GM19455 (cell line): Measurements from ENCODE around the gene FTSJ1.
"Not testable (repeated sequence)": the region's sequence is repeated elsewhere in the genome, so short reads cannot be mapped to it uniquely, and the experiment has no call there.

Source experiments
- ATAC-seq: cut with Tn5 transposase; IDR thresholded peaks from one replicate; pipeline ENCODE4 v1.9.1; 2021; ENCODE audit not compliant: unreplicated experiment

FTSJ1 gene

GRCh38 chrX:48492293-48492910 lies 16.4 kb downstream of the FTSJ1 start:
- no peak for ATAC-seq

- ATAC-seq: no peak
Measured at GRCh38 chrX:48493890-48494364, 17.9 kb downstream of the FTSJ1 start.

GRCh38 chrX:48496660-48497059 lies 20.7 kb downstream of the FTSJ1 start:
- no peak for ATAC-seq

- ATAC-seq: no peak
Measured at GRCh38 chrX:48497871-48498270, 21.9 kb downstream of the FTSJ1 start.

DNA sequence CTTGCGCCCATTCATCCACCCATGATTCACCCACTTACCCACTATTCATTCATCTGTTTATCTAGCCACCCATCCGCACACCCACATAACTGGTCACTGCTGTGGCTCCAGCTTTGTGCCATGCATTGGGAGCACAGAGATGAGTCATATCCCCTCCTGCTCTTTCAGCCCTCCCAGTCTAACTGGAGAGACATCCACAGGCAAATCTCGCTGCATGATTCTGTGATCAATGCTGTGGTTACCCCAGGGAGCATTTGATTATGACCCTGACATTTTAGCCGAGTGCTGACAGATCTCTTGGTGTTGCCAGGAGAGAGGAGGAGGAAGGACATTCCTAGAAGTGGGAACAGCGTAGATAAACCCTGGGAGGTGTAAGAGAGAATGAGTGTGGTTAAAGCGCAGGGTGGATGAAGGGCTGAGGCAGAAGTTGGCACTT lies 22.4 kb downstream of the FTSJ1 start:
- ATAC-seq: no peak

DNA sequence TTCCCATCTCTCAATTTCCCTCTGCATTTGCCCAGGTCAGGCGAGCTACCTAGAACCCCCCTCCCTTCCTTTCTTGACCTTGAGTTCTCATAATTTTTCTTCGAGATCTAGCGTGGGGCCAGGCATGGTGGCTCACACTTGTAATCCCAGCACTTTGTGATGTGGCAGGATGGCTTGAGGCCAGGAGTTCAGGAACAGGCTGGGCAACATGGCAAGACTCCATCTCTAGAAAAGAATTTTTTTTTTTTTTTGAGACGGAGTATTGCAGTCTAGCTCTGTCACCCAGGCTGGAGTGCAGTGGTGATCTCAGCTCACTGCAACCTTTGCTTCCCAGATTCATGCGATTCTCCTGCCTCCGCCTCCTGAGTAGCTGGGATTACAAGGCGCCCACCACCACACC lies 28.3 kb downstream of the FTSJ1 start:
- no peak for ATAC-seq

- ATAC-seq: no peak
Measured at GRCh38 chrX:48505481-48505880, 29.5 kb downstream of the FTSJ1 start.

DNA sequence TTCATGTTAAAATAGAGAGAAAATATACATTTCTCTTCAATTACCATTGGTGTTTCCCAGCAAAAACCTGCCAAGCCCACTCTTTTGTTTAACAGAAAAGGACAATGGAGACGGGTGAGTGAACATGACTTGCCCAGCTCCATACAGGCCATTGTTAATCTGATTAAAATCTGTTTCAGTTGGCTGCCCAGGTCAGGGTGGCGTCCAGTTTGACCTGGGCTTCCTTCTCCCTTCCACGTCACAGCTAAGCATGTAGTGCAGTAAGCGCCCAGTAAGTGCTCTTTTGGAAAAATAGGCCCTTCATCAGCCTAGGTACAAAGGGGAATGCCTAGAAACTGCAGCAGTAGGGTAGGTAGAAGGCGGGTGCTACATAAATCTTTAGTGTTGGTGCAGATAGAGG lies 31.2 kb downstream of the FTSJ1 start:
- ATAC-seq: no peak

DNA sequence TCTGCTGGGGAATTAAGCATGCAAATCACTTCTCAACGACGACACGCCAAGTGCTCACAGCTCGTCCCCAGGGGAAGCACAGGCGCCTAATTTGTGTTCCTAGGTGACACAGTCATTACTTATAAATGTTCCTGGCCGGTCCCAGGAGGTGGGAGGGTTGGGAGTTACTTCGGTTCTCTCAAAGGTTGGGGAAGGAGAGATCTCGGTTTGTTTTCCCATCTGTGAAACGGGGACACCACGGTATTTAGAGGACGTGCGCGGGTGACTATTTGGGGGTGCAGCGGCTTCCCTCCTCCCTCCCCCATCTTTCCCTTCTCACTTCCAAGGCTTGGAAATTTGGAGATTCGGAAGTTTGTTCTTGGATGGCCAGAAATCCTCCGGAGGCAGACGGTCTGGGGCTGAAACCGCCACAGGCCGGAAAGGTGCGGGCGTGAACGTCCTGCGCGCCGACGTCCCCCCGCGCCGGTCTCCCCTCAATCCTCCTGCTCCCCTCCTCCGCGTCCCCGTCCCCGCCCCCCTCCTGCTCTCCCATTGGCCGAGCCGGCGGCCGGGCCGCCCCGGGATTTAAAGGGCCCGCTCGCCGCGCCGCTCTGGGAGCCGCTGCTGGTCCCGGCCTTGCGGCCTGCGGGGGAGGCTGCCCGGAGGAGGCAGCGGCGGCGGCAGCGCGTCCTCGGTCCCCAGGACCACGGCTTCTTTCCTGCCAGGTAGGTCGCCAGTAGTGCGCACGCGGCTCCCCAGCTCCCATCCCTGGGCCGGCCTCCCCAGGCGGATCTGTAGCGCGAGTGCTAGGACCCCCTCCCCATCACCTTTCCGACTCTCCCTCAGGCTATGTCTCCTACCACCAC lies 32.6 kb downstream of the FTSJ1 start, which contains the start of gene PORCN:
Gene PORCN, plus strand, starts transcription at position 593 of the 845 bp plus-strand sequence. CDS start 829 bp downstream, outside the sequence.
- ATAC-seq: no peak

DNA sequence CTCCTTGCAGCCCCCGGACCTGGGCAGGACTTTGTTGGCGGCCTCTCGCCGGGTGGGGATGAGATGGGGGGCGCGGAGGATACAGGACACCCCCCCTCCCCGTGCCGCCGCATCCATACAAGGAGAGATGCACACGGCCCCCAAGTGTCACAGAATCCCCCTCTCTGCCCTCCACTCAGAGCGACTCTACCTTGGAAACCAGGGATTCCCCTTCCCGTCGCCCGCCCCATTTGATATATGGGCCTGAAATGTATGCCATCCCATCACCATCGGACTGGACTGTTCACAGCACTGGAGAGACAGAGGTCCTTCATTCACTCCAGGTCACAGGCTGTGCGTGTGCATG lies 33.2 kb downstream of the FTSJ1 start:
- ATAC-seq: no peak

GRCh38 chrX:48509619-48510018 lies 33.6 kb downstream of the FTSJ1 start:
- no peak for ATAC-seq

DNA sequence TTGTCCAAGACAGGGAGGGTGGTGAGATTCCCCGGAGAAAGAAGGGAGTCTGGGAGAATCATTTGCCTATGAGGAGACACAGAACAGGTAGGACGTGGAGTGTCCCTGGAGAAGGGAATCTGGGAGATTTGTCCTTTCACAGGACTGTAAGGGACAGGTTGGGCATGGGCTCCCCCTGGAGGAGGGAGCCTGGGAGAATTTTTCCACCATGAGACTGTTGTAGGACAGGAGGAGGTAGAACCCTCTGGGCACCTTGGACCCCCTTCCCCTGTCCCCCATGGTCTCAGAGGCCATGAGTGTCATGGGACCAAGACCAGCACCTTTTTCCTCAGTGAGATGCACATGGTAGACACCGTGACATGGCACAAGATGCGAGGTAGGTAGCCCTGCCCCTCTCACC lies 35.6 kb downstream of the FTSJ1 start:
- ATAC-seq: no peak

DNA sequence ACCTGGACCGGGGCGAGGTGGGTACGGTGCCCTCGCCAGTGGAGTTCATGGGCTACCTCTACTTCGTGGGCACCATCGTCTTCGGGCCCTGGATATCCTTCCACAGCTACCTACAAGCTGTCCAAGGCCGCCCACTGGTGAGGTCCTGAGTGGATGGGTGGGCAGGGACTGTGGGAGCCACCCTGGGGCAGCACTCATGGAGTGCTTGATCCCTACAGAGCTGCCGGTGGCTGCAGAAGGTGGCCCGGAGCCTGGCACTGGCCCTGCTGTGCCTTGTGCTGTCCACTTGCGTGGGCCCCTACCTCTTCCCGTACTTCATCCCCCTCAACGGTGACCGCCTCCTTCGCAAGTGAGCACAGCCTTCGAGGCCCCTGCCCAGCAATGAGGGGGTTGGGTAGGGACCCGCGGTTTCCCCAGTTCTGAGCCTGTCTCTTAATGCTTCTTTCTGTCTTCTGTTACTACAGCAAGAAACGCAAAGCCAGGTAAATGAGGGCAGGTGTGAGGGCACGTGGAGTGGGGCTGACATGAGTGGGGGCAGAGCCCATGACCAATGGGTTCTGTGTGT lies 36.5 kb downstream of the FTSJ1 start:
- no peak for ATAC-seq

DNA sequence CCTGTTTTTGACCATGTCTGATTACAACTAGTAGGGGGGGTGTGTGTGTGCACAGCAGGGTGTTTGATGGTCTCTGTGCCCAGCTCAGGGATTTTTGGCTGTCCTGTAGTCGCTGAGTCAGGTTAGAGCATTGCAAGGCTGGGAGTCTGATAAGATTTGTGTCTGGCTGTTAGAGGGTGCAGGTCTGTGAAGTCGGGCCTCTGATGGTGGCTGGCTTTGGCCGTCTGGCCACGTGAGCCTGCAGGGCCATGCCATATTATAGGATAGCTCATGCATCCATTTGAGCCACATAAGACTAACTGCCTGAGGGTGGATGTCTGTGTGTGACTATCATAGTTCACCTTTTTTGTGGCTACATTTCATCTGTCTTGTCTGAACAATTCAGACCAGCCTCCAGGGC lies 37.7 kb downstream of the FTSJ1 start:
- ATAC-seq: no peak

DNA sequence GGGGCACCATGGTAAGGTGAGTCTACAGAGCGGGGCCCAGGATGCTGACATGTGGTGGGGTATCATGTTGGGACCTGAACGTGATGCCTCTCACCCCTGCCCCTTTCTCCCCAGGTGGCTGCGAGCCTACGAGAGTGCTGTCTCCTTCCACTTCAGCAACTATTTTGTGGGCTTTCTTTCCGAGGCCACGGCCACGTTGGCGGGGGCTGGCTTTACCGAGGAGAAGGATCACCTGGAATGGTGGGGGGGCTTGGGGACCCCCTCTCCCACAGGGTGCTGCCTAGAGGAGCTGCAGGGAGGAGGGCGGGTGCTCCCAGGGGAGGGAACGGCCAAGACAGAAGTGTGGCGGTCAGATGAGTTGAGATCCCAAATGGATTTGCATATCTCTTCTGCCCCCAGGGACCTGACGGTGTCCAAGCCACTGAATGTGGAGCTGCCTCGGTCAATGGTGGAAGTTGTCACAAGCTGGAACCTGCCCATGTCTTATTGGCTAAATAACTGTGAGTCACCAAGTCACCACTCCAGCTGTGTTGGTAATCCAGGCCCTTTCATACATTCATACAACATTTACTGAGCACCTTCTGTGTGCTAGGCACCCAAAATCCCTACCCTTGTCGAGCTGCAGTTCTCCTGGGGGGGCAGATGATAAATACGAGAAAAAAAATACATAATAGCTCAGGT lies 38.3 kb downstream of the FTSJ1 start:
- no peak for ATAC-seq

DNA sequence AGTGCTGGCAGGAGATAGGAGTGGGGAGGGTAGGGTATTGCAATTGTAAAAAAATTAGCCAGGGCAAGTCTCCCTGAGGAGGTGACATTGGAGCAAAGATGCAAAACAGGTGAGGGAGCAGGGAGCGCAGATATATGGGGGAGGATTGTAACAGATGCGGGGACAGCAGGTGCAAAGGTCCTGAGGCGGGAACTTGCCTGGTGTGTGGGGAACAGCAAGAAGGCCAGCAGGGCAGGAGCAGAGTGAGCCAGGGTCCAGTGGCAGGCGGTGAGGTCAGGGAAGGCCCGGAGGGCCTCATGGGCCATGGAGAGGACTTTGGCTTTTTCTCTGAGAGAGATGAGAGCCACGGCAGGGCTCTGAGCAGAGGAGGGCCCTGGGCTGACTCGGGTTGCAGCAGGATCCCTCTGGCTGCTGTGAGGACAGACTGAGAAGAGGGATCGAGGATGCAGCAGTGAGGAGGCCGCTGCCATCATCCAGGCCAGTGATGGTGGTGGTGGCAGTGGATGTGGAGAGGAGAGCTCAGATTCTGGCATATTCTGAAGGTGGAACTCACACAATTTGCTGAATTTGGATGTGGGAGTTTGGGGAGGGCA lies 39.0 kb downstream of the FTSJ1 start:
- no peak for ATAC-seq

GRCh38 chrX:48515842-48516241 lies 39.8 kb downstream of the FTSJ1 start:
- ATAC-seq: no peak

- no peak for ATAC-seq
Measured at GRCh38 chrX:48516285-48516684, 40.3 kb downstream of the FTSJ1 start.

- no peak for ATAC-seq
Measured at GRCh38 chrX:48516987-48517386, 41.0 kb downstream of the FTSJ1 start.

DNA sequence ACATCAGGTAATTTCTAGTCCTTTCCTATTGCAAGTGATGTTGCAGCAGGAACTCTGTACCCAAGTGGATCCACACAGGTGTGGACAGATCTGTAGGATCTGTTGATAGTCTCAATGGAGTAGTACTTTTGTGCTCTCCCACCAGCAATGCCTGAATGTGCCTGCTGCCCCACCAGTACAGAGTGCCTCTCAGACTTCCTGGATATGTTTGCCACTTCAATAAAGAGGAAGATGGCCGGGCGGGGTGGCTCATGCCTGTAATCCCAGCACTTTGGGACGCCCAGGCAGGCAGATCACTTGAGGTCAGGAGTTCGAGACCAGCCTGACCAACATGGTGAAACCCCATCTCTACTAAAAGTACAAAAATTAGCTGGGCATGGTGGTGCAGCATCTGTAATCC lies 43.5 kb downstream of the FTSJ1 start:
- not testable (repeated sequence) for ATAC-seq

- no peak for ATAC-seq
Measured at GRCh38 chrX:48520455-48520854, 44.5 kb downstream of the FTSJ1 start.
